BLaER1 (cell line): Measurements from ENCODE around the gene PPP2R2C.

Source experiments
- H3K27ac ChIP-seq: shearing (Covaris generic); formaldehyde crosslinking; 2 replicates; pipeline ENCODE4 v1.8.1; 2022
- H3K27me3 ChIP-seq: shearing (Covaris generic); formaldehyde crosslinking; 2 replicates; pipeline ENCODE4 v1.8.1; 2022
- H3K36me3 ChIP-seq: shearing (Covaris generic); formaldehyde crosslinking; 2 replicates; pipeline ENCODE4 v1.8.1; 2022
- H3K4me1 ChIP-seq: shearing (Covaris generic); formaldehyde crosslinking; 2 replicates; pipeline ENCODE4 v1.8.1; 2022
- H3K4me2 ChIP-seq: shearing (Covaris generic); formaldehyde crosslinking; 2 replicates; pipeline ENCODE4 v1.8.1; 2022
- H3K4me3 ChIP-seq: shearing (Covaris generic); formaldehyde crosslinking; 2 replicates; pipeline ENCODE4 v1.8.1; 2022
- H3K9ac ChIP-seq: shearing (Covaris generic); formaldehyde crosslinking; 2 replicates; pipeline ENCODE4 v1.8.1; 2022
- H3K9me3 ChIP-seq: shearing (Covaris generic); formaldehyde crosslinking; 2 replicates; pipeline ENCODE4 v1.8.1; 2022
- H4K20me1 ChIP-seq: shearing (Covaris generic); formaldehyde crosslinking; 2 replicates; pipeline ENCODE4 v1.8.1; 2022
- Cebpa-rat ChIP-seq: shearing (Covaris generic); IDR thresholded peaks from 2 replicates; pipeline ENCODE4 v1.8.1; 2022

PPP2R2C gene

DNA sequence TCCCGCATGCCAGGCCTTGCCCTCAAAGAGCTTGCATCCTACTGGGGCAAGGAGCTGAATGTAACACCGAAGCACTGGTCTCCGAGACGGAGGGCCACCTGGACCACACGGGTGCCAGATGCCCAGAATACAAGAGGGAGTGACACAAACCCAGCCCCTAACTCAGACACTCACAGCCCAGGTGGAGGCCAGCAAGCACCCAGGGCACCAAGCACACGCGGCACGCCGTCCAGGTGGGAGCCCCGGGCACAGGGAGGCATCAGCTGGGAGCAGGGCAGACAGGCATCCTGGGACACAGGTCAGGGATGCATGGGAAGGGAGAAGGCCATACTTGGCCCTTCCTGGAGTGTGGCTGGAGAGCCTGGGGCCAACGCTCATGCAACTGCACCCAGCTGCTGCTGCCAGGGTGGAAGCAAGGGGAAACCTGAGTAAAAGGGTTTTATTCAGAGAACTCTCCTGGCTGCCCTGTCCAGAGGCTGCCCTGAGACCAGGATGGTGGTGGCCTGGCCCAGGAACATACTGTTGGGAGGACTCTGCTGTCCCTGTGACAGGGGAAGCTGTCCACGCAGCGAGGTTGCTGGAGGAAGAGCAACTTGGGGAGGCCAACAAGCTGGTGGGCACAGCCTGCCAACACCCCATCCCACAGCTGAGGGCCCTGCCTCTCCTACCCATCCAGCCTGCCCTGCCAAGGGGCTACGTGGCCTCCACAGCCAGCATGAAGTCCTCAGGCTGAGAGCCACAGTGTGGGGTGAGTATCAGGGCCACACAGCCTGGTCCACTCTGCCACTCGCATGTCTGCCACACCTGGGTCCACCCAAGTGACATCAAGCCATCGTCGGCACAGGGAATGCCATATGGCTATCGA lies 22.2 kb upstream of the PPP2R2C start:
- Histone ChIP-seq H3K4me2 (no peak overlapping the region), H3K4me1 (no peaks in the 10 kb centered on the region), H4K20me1 (no peaks in the 10 kb centered on the region), H3K27ac (no peak overlapping the region), H3K9ac (no peak overlapping the region), H3K9me3 (peaks cover 12% of the 10 kb centered on the region), H3K4me3 (no peak overlapping the region), H3K36me3 (no peaks in the 10 kb centered on the region), H3K27me3 (no peaks in the 10 kb centered on the region)
- no peak for TF ChIP-seq Cebpa-rat

DNA sequence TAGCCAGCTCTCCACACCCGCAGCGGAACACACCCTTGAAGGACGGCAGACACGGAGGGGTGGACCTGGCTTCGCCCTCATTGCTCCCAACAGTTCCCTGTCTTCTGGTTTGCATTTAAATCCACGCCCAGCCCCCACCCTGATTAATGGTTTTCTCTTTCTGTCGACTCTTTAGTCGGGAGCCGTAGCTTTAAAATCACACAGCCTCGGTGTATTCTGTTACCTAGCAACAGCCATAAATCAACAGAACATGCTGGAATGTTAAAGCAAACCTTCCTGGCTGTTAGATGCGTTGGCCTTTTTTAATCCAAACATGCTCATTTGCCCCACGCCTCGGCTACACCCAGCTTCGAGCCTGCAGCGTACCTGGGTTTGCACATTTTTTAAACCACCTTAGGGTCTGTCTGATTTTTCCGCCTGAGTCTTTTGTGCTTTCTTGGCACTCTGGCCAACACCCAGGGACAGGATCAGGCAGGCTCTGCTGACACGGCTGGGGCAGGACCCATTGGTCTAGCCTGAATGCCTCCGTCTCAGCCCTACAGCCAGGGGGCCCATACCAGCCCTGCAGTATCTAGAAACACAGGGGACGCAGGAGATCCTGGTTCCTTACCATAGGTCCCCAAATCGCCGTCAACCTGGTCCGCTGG lies 21.4 kb upstream of the PPP2R2C start:
- H3K27ac ChIP-seq, result no peak overlapping the region
- H3K4me3 ChIP-seq, result no peak overlapping the region

DNA sequence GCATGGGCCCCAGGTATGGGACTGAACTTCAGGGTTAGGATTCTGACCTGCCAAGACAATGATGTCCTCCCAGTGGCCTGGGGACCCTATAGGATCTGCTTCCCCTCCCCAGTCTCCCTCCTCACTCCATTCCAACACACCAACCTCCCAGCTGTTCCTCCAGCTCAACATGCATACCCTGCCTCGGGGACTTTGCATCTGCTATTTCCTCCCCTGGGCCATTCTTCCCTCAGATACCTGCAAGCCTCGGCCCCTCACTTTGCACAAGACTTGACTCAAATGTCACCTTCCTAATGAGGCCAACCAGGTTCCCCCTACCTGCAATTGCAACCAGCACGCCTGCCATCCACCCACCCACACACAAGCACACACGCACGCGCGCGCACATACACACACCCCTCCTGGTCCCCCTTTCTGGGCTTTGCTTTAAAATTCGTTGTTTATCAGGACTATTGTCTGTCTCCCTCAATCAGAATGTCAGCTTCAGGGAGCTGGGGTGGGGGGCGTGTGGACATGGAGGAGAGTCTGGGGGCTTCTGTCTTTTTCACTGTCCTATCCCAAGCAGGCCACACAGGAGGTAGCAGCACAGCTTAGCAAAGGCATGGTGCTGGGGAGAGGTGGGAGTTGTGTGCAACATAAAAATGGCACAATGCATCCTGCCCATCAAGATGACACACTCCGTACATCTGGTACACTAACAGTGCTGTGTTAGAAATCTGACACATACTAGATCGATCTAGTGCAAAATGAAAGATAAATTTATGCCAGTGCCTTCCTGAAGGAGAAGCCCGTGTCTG lies 20.6 kb upstream of the PPP2R2C start:
- Histone ChIP-seq H3K9me3 (peaks cover 12% of the 10 kb centered on the region), H4K20me1 (no peaks in the 10 kb centered on the region), H3K9ac (no peak overlapping the region), H3K36me3 (no peaks in the 10 kb centered on the region), H3K4me2 (no peak overlapping the region), H3K4me3 (no peak overlapping the region), H3K27me3 (no peaks in the 10 kb centered on the region), H3K27ac (no peak overlapping the region), H3K4me1 (no peaks in the 10 kb centered on the region)
- no peak for TF ChIP-seq Cebpa-rat

More for the DNA sequence above, 21.4 kb upstream of the PPP2R2C start:
- Histone ChIP-seq H4K20me1 (no peaks in the 10 kb centered on the region), H3K27me3 (no peaks in the 10 kb centered on the region), H3K9me3 (peaks cover 12% of the 10 kb centered on the region), H3K36me3 (no peaks in the 10 kb centered on the region), H3K4me1 (no peaks in the 10 kb centered on the region), H3K9ac (no peak overlapping the region), H3K4me2 (no peak overlapping the region)
- no peak for TF ChIP-seq Cebpa-rat

DNA sequence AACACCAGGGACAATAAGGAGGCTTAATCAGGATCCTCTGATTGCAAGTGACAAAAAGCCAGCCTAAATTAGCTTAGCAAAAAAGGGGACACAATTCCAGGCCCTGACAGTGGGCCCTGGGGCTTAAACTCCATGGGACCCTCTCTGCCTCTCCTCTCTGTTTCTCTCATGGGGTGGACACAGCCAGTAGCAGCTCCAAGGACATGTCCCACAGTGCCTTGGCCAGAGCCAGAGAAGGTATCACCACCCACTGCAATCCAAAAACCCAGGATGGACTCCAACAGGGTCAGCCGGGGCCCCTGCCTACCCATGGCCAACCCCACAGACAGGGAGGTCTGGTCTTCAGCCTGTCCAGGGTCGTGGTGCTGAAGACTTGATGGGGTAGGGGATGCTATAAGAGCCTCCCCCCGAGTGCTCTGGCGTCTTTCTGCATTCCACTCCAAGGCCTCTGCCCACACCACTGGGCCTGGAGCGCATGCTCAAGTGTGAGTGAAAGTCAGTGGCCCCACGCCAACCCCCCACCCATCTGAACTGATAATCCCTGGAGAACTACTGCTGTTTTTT lies 19.7 kb upstream of the PPP2R2C start:
- no peaks in the 10 kb centered on the region for H3K27me3 ChIP-seq

DNA sequence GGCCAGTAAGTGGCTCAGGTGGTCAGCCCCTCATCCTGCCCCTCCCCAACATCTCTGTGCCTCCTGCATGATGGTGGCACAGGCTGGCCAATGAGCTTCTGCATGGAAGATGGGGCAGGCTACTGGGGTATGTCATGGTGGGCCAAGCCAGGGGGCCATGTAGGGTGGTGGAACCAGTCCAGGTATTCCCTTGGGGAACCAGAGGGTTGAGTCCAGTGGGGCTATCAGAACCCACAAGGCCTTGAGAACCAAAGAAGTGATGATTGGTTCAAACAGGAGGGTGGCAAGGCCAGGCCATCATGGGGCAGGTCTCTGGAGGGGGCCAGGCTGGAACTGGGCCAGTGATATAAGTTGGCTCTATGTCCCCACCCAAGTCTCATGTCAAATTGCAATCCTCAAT lies 18.8 kb upstream of the PPP2R2C start:
- Histone ChIP-seq H3K4me1 (no peaks in the 10 kb centered on the region), H3K9ac (no peak overlapping the region), H3K27me3 (no peaks in the 10 kb centered on the region), H3K27ac (no peak overlapping the region), H3K4me3 (no peak overlapping the region), H4K20me1 (no peaks in the 10 kb centered on the region), H3K36me3 (no peaks in the 10 kb centered on the region), H3K9me3 (peaks cover 18% of the 10 kb centered on the region), H3K4me2 (no peak overlapping the region)
- TF ChIP-seq Cebpa-rat, result no peak

More for the DNA sequence above, 19.7 kb upstream of the PPP2R2C start:
- Histone ChIP-seq H3K4me3 (no peak overlapping the region), H3K36me3 (no peaks in the 10 kb centered on the region), H3K9me3 (peaks cover 17% of the 10 kb centered on the region), H3K9ac (no peak overlapping the region), H3K4me1 (no peaks in the 10 kb centered on the region), H3K27ac (no peak overlapping the region), H3K4me2 (no peak overlapping the region), H4K20me1 (no peaks in the 10 kb centered on the region)
- TF ChIP-seq Cebpa-rat, result no peak

DNA sequence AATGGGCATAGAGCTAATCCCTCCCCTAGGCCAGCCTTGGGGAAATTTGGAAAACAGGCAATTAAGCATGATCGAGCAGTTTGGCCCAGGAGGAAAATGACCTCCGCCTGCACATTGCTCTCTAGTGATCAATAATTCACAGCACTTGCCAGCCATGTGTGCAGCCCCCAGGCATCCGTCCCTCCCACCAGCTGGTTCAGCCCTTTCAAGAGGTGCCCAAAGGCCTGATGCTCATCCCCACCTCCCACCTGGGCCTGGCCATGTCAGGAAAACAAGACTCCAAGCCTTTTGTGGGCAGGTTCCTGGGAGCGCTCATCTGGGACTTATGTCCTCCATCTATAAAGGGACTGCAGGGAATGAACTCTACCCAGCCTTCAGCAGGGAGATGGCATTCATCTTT lies 17.5 kb upstream of the PPP2R2C start:
- H3K4me2 ChIP-seq, result no peak overlapping the region
- peaks cover 30% of the 10 kb centered on the region for H3K9me3 ChIP-seq
- H4K20me1 ChIP-seq, result no peaks in the 10 kb centered on the region
- TF ChIP-seq Cebpa-rat, result no peak
- no peak overlapping the region for H3K9ac ChIP-seq
- H3K4me3 ChIP-seq, result no peak overlapping the region
- H3K4me1 ChIP-seq, result no peaks in the 10 kb centered on the region
- H3K27me3 ChIP-seq, result no peaks in the 10 kb centered on the region
- H3K27ac ChIP-seq, result no peak overlapping the region
- no peaks in the 10 kb centered on the region for H3K36me3 ChIP-seq

DNA sequence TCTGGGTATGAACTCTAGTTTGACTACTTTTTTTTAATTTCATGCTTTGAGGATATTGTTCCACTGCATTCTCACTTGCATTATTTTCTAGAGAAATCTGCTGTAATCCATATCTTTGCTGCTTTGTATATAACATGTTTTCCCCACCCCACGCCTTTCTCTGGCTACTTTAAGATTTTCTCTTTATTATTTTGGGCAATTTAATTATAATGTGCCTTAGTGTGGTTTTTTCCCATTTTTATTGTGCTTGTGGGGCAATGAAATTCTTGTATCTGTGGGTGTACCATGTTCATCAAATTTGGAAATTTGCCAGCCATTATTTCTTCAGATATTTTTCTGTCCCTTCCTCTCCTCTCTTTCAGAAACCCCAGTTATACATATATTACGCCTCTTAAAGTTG lies 15.1 kb upstream of the PPP2R2C start:
- Histone ChIP-seq H3K27me3 (no peaks in the 10 kb centered on the region), H3K4me1 (no peaks in the 10 kb centered on the region), H3K27ac (no peak overlapping the region), H3K9ac (no peak overlapping the region), H4K20me1 (no peaks in the 10 kb centered on the region), H3K9me3 (peaks cover 30% of the 10 kb centered on the region), H3K36me3 (no peaks in the 10 kb centered on the region), H3K4me3 (no peak overlapping the region), H3K4me2 (no peak overlapping the region)
- TF ChIP-seq Cebpa-rat, result no peak

DNA sequence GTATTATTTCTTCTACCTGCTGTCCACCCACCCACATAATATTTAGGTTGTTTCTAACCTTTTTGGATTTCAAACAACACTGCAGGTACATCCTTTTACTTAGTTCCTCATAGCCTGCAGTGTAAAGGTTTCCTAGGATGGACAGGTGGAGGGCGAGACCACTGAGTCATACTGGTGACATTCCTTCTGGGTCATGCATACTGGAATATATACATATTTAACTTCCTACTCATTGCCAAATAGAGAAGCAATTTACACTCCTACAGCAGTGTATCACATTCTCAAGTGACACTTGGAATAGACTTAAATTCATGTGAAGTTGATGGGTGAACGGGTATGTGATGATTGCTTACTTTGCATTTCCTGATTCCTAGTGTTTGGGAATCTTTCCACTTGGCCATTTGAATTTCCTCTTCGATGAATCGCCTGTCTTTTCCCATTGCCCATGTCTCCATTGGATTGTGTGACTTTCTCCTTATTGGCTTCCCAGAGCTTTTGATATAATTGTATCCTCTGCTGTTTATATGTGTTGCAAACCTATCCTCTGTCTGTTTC lies 8.2 kb upstream of the PPP2R2C start:
- Histone ChIP-seq H3K36me3 (no peaks in the 10 kb centered on the region), H3K9me3 (peaks cover 5% of the 10 kb centered on the region; the same call in 1 of the 2 replicates), H3K27ac (no peak overlapping the region), H3K4me3 (no peak overlapping the region), H4K20me1 (no peaks in the 10 kb centered on the region), H3K4me1 (no peaks in the 10 kb centered on the region), H3K27me3 (no peaks in the 10 kb centered on the region), H3K4me2 (no peak overlapping the region), H3K9ac (no peak overlapping the region)
- TF ChIP-seq Cebpa-rat, result no peak

DNA sequence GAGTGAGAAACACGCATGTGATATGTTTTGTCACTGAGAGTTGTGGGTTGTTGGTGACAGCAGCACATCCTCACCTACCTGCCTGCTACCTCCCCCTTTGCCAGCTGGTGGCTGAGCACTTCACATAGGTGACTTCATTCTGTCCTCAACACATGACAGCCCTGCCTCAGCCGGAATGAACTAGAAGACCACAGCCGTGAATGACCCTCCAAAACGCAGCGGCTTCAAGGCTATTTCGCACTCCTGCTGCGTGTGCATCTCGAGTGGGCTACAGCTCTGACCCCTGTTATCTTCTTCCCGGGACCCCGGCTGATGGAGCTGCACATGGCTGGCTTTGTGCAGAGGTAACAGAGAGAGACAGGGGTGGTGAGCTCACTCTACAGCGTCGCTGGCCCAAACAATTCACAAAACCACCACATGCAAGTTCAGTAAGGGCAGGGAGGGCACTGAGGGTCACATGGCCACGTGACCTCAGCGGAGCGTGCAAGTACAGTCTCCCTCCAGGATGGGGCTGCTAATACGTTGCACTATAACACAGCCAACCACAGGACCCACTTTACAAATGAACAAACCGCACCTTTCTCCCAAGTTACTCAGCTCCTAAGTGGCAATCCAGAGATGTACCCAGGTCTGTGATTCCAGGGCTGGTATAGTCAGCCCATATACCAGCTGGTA lies 6.3 kb upstream of the PPP2R2C start:
- Histone ChIP-seq H3K27ac (no peak overlapping the region), H3K9ac (no peak overlapping the region), H3K4me1 (no peaks in the 10 kb centered on the region), H4K20me1 (peaks cover 2% of the 10 kb centered on the region; the same call in 1 of the 2 replicates), H3K4me3 (no peak overlapping the region), H3K4me2 (no peak overlapping the region), H3K27me3 (peaks cover 7% of the 10 kb centered on the region), H3K36me3 (no peaks in the 10 kb centered on the region), H3K9me3 (no peaks in the 10 kb centered on the region)
- no peak for TF ChIP-seq Cebpa-rat
